EH (cell line): ENCODE measurements around the gene STAT3.
"Not testable (repeated sequence)": the region's sequence is repeated elsewhere in the genome, so short reads cannot be mapped to it uniquely, and the experiment has no call there.

Experiments
- DNase-seq: peaks from one replicate; pipeline ENCODE4 v3.0.0-alpha.2; 2015; ENCODE audit warnings: low read depth

The STAT3 gene

GRCh38 chr17:42388381-42389134 is at the start of gene STAT3:
TSS of gene STAT3 (minus strand) at chr17:42388442. CDS start at chr17:42348516, 39,926 bp downstream.
- peak; percentile 100 for DNase-seq

GRCh38 chr17:42436391-42436790 is 48.1 kb upstream of the STAT3 start:
- DNase-seq: peak; percentile 91

GRCh38 chr17:42431758-42432161 is 43.5 kb upstream of the STAT3 start:
- no peak for DNase-seq

GRCh38 chr17:42429726-42430447 is 41.6 kb upstream of the STAT3 start:
- no peak for DNase-seq

- DNase-seq: peak; percentile 99
Measured at GRCh38 chr17:42428141-42428944, 40.1 kb upstream of the STAT3 start.

GRCh38 chr17:42424991-42425610 is 36.9 kb upstream of the STAT3 start:
- peak; percentile 62 for DNase-seq

- DNase-seq: no peak
Measured at GRCh38 chr17:42423766-42424165, 35.5 kb upstream of the STAT3 start.

- DNase-seq: peak; percentile 99
Measured at GRCh38 chr17:42422958-42423712, 34.9 kb upstream of the STAT3 start, which contains the start of gene CAVIN1. TSS of gene CAVIN1 (minus strand) at chr17:42423256. CDS start at chr17:42423097, 159 bp downstream.

GRCh38 chr17:42422412-42422957 is 34.2 kb upstream of the STAT3 start:
- DNase-seq: peak; percentile 33

GRCh38 chr17:42421507-42422338 is 33.5 kb upstream of the STAT3 start:
- DNase-seq: peak; percentile 86

- DNase-seq: no peak
Measured at GRCh38 chr17:42421136-42421506, 32.9 kb upstream of the STAT3 start.

- not testable (repeated sequence) for DNase-seq
Measured at GRCh38 chr17:42417981-42418380, 29.7 kb upstream of the STAT3 start.

- DNase-seq: no peak
Measured at GRCh38 chr17:42414704-42415409, 26.6 kb upstream of the STAT3 start.

GRCh38 chr17:42413464-42414040 is 25.3 kb upstream of the STAT3 start:
- DNase-seq: peak; percentile 53

GRCh38 chr17:42411905-42412679 is 23.9 kb upstream of the STAT3 start:
- no peak for DNase-seq

GRCh38 chr17:42411361-42411760 is 23.1 kb upstream of the STAT3 start:
- DNase-seq: no peak

GRCh38 chr17:42410319-42410685 is 22.1 kb upstream of the STAT3 start:
- no peak for DNase-seq
